Esophagus squamous epithelium (tissue), 5 donors: ENCODE results near the gene GHDC. TPM values are rescaled to one million over a fixed set of nuclear protein-coding genes. Genes with fewer than 3 reads are reported as not detected.
"Not testable (repeated sequence)": the region's sequence is repeated elsewhere in the genome, so short reads cannot be mapped to it uniquely, and the experiment has no call there.

Experiments used
- DNase-seq: peaks from one replicate; lab custom pipeline; 2025; lab: John Stamatoyannopoulos, UW
- H3K27ac ChIP-seq, 4 donors: fragments of 200-600 bp; sonication (generic); one replicate each; pipeline ENCODE4 v1.5.1; 2016 to 2019; ENCODE audit warnings: mild to moderate bottlenecking in 1 of 4
- H3K27me3 ChIP-seq, 4 donors: fragments of 200-600 bp; sonication (generic); 1 replicate in 3 of 4; 2 replicates in 1 of 4; pipeline versions ENCODE4 v1.5.1 to v1.6.0; 2017 to 2021; ENCODE audit warnings: antibody characterized with exemption in 1 of 4
- H3K36me3 ChIP-seq, 3 donors: fragments of 200-600 bp; sonication (generic); one replicate each; pipeline ENCODE4 v1.5.1; 2016 to 2019
- H3K4me1 ChIP-seq, 3 donors: fragments of 200-600 bp; sonication (generic); one replicate each; pipeline ENCODE4 v1.5.1; 2017 to 2019
- H3K4me3 ChIP-seq, 4 donors: fragments of 200-600 bp; sonication (generic); 1 replicate in 3 of 4; 2 replicates in 1 of 4; pipeline ENCODE4 v1.5.1; 2016 to 2019; ENCODE audit warnings: mild to moderate bottlenecking in 2 of 4, moderate library complexity in 1 of 4
- H3K9me3 ChIP-seq, 3 donors: fragments of 200-600 bp; sonication (generic); one replicate each; pipeline ENCODE4 v1.5.1; 2016 to 2019
- POLR2A ChIP-seq, 4 donors: fragments of 450-650 bp; IDR thresholded peaks; one replicate each; pipeline ENCODE4 v1.6.1; 2017; ENCODE audit warnings: antibody characterized with exemption in 4 of 4, mild to moderate bottlenecking in 4 of 4, moderate library complexity in 3 of 4
- WGBS, 2 donors: methylation state at CpG; one replicate each; pipeline ENCODE4 v1.1.5; 2018; 5-methylcytosine and 5-hydroxymethylcytosine counted together
- intact Hi-C: fragments of 100-400 bp; cut with DNase I; formaldehyde crosslinking; loops from one replicate; pipeline ENCODE4 v1.15.0; 2022
- total RNA-seq, 4 donors: library from RNA; depleted of rRNA; stranded (reverse); fragments of >200 nt; gene quantifications; one replicate each; pipeline ENCODE4 v1.1.0, GENCODE V29; 2016
- TF ChIP-seq, protein P1 (sequence below), 6 experiments: fragments of 450-650 bp in 4 of 6; fragments of 200-600 bp in 2 of 6; sonication (generic) in 2 of 6; IDR thresholded peaks; one replicate each; pipeline ENCODE4 v1.5.1; 2016 to 2019; ENCODE audit warnings: antibody characterized with exemption in 6 of 6, mild to moderate bottlenecking in 4 of 6, moderate library complexity in 4 of 6
- donor health status: DM: yes; HTN: yes; CAD: no.

The GHDC gene
- 10 to 100 TPM in 2 of 4 donors, 1 to 10 TPM in 2; 5.5 to 22.0 (median 13.1) TPM for total RNA-seq

DNA sequence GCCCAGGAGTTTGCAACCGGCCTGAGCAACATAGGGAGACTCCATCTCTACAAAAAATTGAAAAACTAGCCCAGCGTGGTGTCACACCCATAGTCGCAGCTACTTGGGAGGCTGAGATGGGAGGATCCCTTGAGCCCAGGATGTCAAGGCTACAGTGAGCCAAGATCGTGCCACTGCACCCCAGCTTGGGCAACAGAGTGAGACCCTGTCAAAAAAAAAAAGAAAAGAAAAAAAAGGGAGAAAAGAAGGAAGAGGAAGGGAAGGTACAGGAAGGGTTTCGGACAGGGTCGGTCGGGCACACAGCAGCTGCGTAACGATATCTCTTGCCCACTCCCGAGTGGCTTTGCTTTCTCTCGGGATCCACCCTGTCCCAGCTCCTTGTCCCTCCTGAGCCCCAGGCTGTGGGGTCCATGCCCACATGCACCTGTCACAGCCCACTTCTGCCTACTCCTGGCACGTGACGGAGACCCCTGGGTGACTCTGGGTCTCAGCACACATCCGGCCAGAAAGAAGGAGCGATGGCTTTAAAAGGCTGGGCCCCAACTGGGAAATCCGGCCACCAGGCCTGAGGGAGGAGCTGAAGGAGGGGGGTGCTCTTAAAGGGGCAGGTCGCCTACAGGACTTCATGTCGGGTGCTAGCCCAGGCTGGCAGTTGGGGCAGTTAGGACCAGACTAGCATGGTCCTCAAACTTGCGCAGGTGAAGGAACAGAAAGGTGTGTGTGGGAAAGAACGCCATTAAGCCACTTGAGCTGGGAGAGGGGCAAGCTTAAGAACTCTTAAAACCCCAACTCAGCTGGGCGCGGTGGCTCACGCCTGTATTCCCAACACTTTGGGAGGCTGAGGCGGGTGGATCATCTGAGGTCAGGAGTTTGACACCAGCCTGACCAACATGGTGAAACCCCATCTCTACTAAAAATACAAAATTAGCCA lies at the start of gene GHDC:
Gene GHDC (minus strand): TSS at position 526 of the 931 bp plus-strand sequence. CDS start 913 bp downstream, outside the sequence.
- Histone ChIP-seq H3K4me1 (peaks cover 12 to 27% (median 14%) of the 10 kb centered on the region in 3 donors), H3K27ac (peak within 1 kb of the TSS; percentile 68 to 90 (median 88)), H3K4me3 (peak within 1 kb of the TSS; percentile 48 to 87 (median 74)), H3K27me3 (no peaks in the 10 kb centered on the region), H3K9me3 (no peaks in the 10 kb centered on the region), H3K36me3 (no peaks in the 10 kb centered on the region)
- WGBS, 2 donors = 7 to 23% methylated on average over 11 to 21 of the region's 24 CpGs
- intact Hi-C loops = no loop called here
- no peak for DNase-seq
- peak in 1 of 4 donors; percentile 15 for TF ChIP-seq POLR2A (IDR thresholded peaks at IDR 0.05)
- TF ChIP-seq, protein P1, sequence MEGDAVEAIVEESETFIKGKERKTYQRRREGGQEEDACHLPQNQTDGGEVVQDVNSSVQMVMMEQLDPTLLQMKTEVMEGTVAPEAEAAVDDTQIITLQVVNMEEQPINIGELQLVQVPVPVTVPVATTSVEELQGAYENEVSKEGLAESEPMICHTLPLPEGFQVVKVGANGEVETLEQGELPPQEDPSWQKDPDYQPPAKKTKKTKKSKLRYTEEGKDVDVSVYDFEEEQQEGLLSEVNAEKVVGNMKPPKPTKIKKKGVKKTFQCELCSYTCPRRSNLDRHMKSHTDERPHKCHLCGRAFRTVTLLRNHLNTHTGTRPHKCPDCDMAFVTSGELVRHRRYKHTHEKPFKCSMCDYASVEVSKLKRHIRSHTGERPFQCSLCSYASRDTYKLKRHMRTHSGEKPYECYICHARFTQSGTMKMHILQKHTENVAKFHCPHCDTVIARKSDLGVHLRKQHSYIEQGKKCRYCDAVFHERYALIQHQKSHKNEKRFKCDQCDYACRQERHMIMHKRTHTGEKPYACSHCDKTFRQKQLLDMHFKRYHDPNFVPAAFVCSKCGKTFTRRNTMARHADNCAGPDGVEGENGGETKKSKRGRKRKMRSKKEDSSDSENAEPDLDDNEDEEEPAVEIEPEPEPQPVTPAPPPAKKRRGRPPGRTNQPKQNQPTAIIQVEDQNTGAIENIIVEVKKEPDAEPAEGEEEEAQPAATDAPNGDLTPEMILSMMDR (IDR thresholded peaks at IDR 0.05) = peak in 1 of 6 experiments; percentile 34

DNA sequence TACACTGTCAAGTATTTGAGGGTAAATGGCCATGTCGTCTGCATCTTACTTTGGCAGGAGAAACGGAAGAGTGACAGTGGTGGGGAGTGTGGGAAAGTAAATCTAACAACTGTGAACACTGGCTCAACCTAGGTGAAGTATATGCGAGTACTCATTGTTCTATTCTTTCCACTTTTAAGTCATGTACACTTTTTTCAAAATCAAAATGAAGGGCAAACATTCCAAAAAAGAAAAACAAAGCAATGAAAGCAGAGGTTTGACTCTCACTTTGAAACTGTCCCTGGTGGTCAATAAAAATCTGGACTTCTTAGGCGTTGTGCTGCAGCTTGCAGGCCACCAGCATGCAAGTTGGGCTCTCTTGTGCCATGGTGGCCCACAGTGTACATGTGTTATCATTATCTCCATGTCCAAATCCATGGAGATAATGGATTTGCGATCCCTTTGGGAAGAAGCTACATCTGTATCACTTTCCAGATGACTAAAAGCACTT lies 49.2 kb upstream of the GHDC start:
- 76 to 86% methylated on average over 5 of the region's 5 CpGs for WGBS, 2 donors
- no peaks in the 10 kb centered on the region for H3K27me3 ChIP-seq
- no peak overlapping the region for H3K4me3 ChIP-seq
- DNase-seq = no peak
- no peaks in the 10 kb centered on the region for H3K36me3 ChIP-seq
- TF ChIP-seq, protein P1 (IDR thresholded peaks at IDR 0.05) = no peak
- no peak for TF ChIP-seq POLR2A (IDR thresholded peaks at IDR 0.05)
- H3K9me3 ChIP-seq = no peaks in the 10 kb centered on the region
- H3K27ac ChIP-seq = no peak overlapping the region
- intact Hi-C loops = no loop called here
- H3K4me1 ChIP-seq = peaks cover 0 to 44% (median 13%) of the 10 kb centered on the region in 3 donors

DNA sequence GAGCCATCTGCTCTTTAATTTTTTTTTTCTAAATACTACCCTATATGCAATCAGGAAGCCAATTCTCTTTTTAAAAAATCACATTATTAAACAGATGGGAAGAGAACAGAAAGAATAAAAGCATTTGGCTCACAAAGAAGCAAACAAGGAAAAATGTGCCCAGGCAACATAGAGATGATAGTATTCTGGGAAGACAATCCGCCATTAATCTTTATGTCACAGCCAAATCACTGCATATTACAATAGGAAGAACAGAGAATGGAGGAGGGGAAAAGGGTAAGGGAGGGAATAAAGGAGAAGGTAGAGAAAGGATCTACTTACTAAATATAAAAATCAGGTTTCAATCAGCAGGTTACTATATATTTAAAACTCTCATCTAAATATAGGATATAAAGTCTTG lies 47.6 kb upstream of the GHDC start:
- Histone ChIP-seq H3K27ac (no peak overlapping the region), H3K27me3 (no peaks in the 10 kb centered on the region), H3K9me3 (no peaks in the 10 kb centered on the region), H3K4me1 (peaks cover 0 to 27% (median 3%) of the 10 kb centered on the region in 3 donors), H3K36me3 (no peaks in the 10 kb centered on the region), H3K4me3 (no peak overlapping the region)
- 91 to 100% methylated on average over 1 of the region's 1 CpG for WGBS, 2 donors
- no peak for DNase-seq
- TF ChIP-seq, protein P1 (IDR thresholded peaks at IDR 0.05) = no peak
- no peak for TF ChIP-seq POLR2A (IDR thresholded peaks at IDR 0.05)
- intact Hi-C loops = no loop called here

- H3K4me3 ChIP-seq, H3K9me3 ChIP-seq, H3K27ac ChIP-seq, DNase-seq, H3K27me3 ChIP-seq, H3K36me3 ChIP-seq, intact Hi-C loops: not testable (repeated sequence)
- WGBS, 2 donors = 62% methylated on average over 4 of the region's 4 CpGs
- H3K4me1 ChIP-seq = peaks cover 0 to 17% (median 0%) of the 10 kb centered on the region in 3 donors
Measured at GRCh38 chr17:42240863-42241262, 46.6 kb upstream of the GHDC start.

- Histone ChIP-seq H3K9me3 (no peaks in the 10 kb centered on the region), H3K36me3 (no peaks in the 10 kb centered on the region), H3K27ac (no peak overlapping the region), H3K4me3 (no peak overlapping the region), H3K4me1 (peaks cover 0 to 14% (median 0%) of the 10 kb centered on the region in 3 donors), H3K27me3 (no peaks in the 10 kb centered on the region)
- 78 to 86% methylated on average over 5 of the region's 5 CpGs for WGBS, 2 donors
- TF ChIP-seq POLR2A (IDR thresholded peaks at IDR 0.05) = no peak
- TF ChIP-seq, protein P1 (IDR thresholded peaks at IDR 0.05) = no peak
- intact Hi-C loops = no loop called here
- no peak for DNase-seq
Measured at GRCh38 chr17:42240201-42240600, 45.9 kb upstream of the GHDC start.

- intact Hi-C loops, H3K36me3 ChIP-seq, H3K9me3 ChIP-seq, H3K27ac ChIP-seq, H3K4me3 ChIP-seq, H3K27me3 ChIP-seq, DNase-seq: not testable (repeated sequence)
- WGBS, 2 donors = 88 to 89% methylated on average over 7 of the region's 7 CpGs
- H3K4me1 ChIP-seq = peaks cover 0 to 14% (median 0%) of the 10 kb centered on the region in 3 donors
Measured at GRCh38 chr17:42239576-42239975, 45.3 kb upstream of the GHDC start.
